Trophoblast cell (in vitro differentiated cells and primary cell): ENCODE data around the gene RBM46.

Experiments used
- DNase-seq, 2 donors: peaks; one replicate each; pipeline ENCODE4 v3.0.0-alpha.2; 2016
- H2AFZ ChIP-seq: 2 replicates; pipeline ENCODE4 v1.6.1; 2013; ENCODE audit warnings: low read length, moderate library complexity, mild to moderate bottlenecking; ENCODE audit not compliant: insufficient read depth, poor library complexity
- H2AK5ac ChIP-seq: 2 replicates; pipeline ENCODE4 v1.6.1; 2013; ENCODE audit warnings: mild to moderate bottlenecking, low read length
- H2BK120ac ChIP-seq: 2 replicates; pipeline ENCODE4 v1.6.1; 2013; ENCODE audit warnings: low read length, mild to moderate bottlenecking, moderate library complexity; ENCODE audit not compliant: insufficient read depth, poor library complexity
- H2BK12ac ChIP-seq: 2 replicates; pipeline ENCODE4 v1.6.1; 2013; ENCODE audit warnings: mild to moderate bottlenecking, low read length, moderate library complexity
- H2BK5ac ChIP-seq: 2 replicates; pipeline ENCODE4 v1.6.1; 2013; ENCODE audit warnings: low read length, low read depth, moderate library complexity, mild to moderate bottlenecking; ENCODE audit not compliant: poor library complexity
- H3K14ac ChIP-seq: 2 replicates; pipeline ENCODE4 v1.6.1; 2013; ENCODE audit warnings: mild to moderate bottlenecking, low read length
- H3K18ac ChIP-seq: 2 replicates; pipeline ENCODE4 v1.6.1; 2013; ENCODE audit warnings: mild to moderate bottlenecking, low read length
- H3K23ac ChIP-seq: 2 replicates; pipeline ENCODE4 v1.6.1; 2013; ENCODE audit warnings: low read length
- H3K27ac ChIP-seq: 2 replicates; pipeline ENCODE4 v1.5.1; 2013; ENCODE audit warnings: low read depth, mild to moderate bottlenecking, inconsistent platforms, low read length, moderate library complexity
- H3K27me3 ChIP-seq: 2 replicates; pipeline ENCODE4 v1.6.1; 2013; ENCODE audit warnings: inconsistent platforms, mild to moderate bottlenecking, low read length, moderate library complexity; ENCODE audit not compliant: insufficient read depth
- H3K36me3 ChIP-seq, 2 experiments: 1 replicate in 1 of 2; 2 replicates in 1 of 2; pipeline ENCODE4 v1.6.1; 2013; ENCODE audit warnings: low read length in 2 of 2, mild to moderate bottlenecking in 2 of 2, moderate library complexity in 1 of 2; ENCODE audit not compliant: insufficient read depth in 2 of 2, control insufficient read depth in 1 of 2
- H3K4ac ChIP-seq: 2 replicates; pipeline ENCODE4 v1.6.1; 2013; ENCODE audit warnings: low read depth, mild to moderate bottlenecking, low read length, moderate library complexity
- H3K4me1 ChIP-seq, 2 experiments: 1 replicate in 1 of 2; 2 replicates in 1 of 2; pipeline ENCODE4 v1.6.1; 2013; ENCODE audit warnings: low read length in 2 of 2, mild to moderate bottlenecking in 2 of 2, moderate library complexity in 1 of 2; ENCODE audit not compliant: insufficient read depth in 2 of 2, control insufficient read depth in 1 of 2
- H3K4me2 ChIP-seq: 2 replicates; pipeline ENCODE4 v1.6.1; 2013; ENCODE audit warnings: inconsistent platforms, mild to moderate bottlenecking, low read length, moderate library complexity
- H3K4me3 ChIP-seq: 2 replicates; pipeline ENCODE4 v1.5.1; 2013; ENCODE audit warnings: mild to moderate bottlenecking, low read depth, low read length, inconsistent platforms
- H3K79me1 ChIP-seq: one replicate; pipeline ENCODE4 v1.6.1; 2013; ENCODE audit warnings: low read length
- H3K79me2 ChIP-seq: 2 replicates; pipeline ENCODE4 v1.6.1; 2013; ENCODE audit warnings: low read length, mild to moderate bottlenecking; ENCODE audit not compliant: control insufficient read depth, insufficient read depth, poor library complexity
- H3K9ac ChIP-seq: 2 replicates; pipeline ENCODE4 v1.6.1; 2013; ENCODE audit warnings: mild to moderate bottlenecking, low read length
- H3K9me3 ChIP-seq: 2 replicates; pipeline ENCODE4 v1.6.1; 2013; ENCODE audit warnings: low read depth, mild to moderate bottlenecking, control low read depth, inconsistent platforms, low read length; ENCODE audit not compliant: insufficient read depth
- H4K12ac ChIP-seq: 2 replicates; pipeline ENCODE4 v1.6.1; 2013; ENCODE audit warnings: low read depth, mild to moderate bottlenecking, low read length, moderate library complexity
- H4K8ac ChIP-seq: 2 replicates; pipeline ENCODE4 v1.6.1; 2013; ENCODE audit warnings: low read depth, mild to moderate bottlenecking, low read length, moderate library complexity
- H4K91ac ChIP-seq: one replicate; pipeline ENCODE4 v1.6.1; 2013; ENCODE audit warnings: low read depth, mild to moderate bottlenecking, low read length, moderate library complexity
- WGBS: extraction: QIAGEN DNeasy Blood & Tissue Kit; methylation state at CpG from one replicate; pipeline ENCODE4 v1.1.7; 2013; ENCODE audit warnings: missing lambda C conversion rate; ENCODE audit not compliant: insufficient read length, insufficient coverage; ENCODE audit errors: extremely low coverage; 5-methylcytosine and 5-hydroxymethylcytosine counted together

Gene RBM46

GRCh38 chr4:154836513-154836912 lies 55.4 kb downstream of the RBM46 start:
- Histone ChIP-seq H4K91ac (no peak overlapping the region), H3K23ac (no peak overlapping the region), H3K4me1 (no peaks in the 10 kb centered on the region), H3K79me1 (no peaks in the 10 kb centered on the region), H3K79me2 (no peaks in the 10 kb centered on the region), H2AK5ac (no peak overlapping the region), H3K4me3 (no peak overlapping the region), H3K27me3 (no peaks in the 10 kb centered on the region), H3K4me2 (no peak overlapping the region), H3K27ac (no peak overlapping the region), H4K12ac (no peak overlapping the region), H4K8ac (no peak overlapping the region), H3K18ac (no peak overlapping the region), H2BK120ac (no peak overlapping the region), H2AFZ (no peak overlapping the region), H2BK12ac (no peak overlapping the region), H3K4ac (no peak overlapping the region), H2BK5ac (no peak overlapping the region), H3K9me3 (peaks cover 2% of the 10 kb centered on the region), H3K14ac (no peak overlapping the region), H3K36me3 (no peaks in the 10 kb centered on the region), H3K9ac (no peak overlapping the region)
- no CpG with 5 or more reads among the region's 3 CpGs for WGBS
- DNase-seq = no peak

GRCh38 chr4:154838155-154838554 lies 57.1 kb downstream of the RBM46 start:
- Histone ChIP-seq H3K79me2 (no peaks in the 10 kb centered on the region), H3K9ac (no peak overlapping the region), H3K9me3 (peaks cover 2% of the 10 kb centered on the region), H2BK12ac (no peak overlapping the region), H3K36me3 (no peaks in the 10 kb centered on the region), H3K18ac (no peak overlapping the region), H2AFZ (no peak overlapping the region), H3K27ac (no peak overlapping the region), H3K4me3 (no peak overlapping the region), H2BK5ac (no peak overlapping the region), H3K27me3 (no peaks in the 10 kb centered on the region), H4K91ac (no peak overlapping the region), H3K14ac (no peak overlapping the region), H3K4ac (no peak overlapping the region), H2BK120ac (no peak overlapping the region), H2AK5ac (no peak overlapping the region), H4K8ac (no peak overlapping the region), H3K4me2 (no peak overlapping the region), H3K79me1 (no peaks in the 10 kb centered on the region), H3K4me1 (no peaks in the 10 kb centered on the region), H3K23ac (no peak overlapping the region), H4K12ac (no peak overlapping the region)
- no CpG with 5 or more reads among the region's 3 CpGs for WGBS
- no peak for DNase-seq

- WGBS = no CpG with 5 or more reads among the region's 8 CpGs
These were observed 57.6 kb downstream of the RBM46 start for GRCh38 chr4:154838694-154839093.

GRCh38 chr4:154854362-154854761 lies 73.3 kb downstream of the RBM46 start:
- Histone ChIP-seq H3K18ac (no peak overlapping the region), H4K91ac (no peak overlapping the region), H3K36me3 (no peaks in the 10 kb centered on the region), H3K27ac (no peak overlapping the region), H3K9ac (no peak overlapping the region), H4K12ac (no peak overlapping the region), H3K79me1 (no peaks in the 10 kb centered on the region), H3K23ac (no peak overlapping the region), H2AFZ (no peak overlapping the region), H4K8ac (no peak overlapping the region), H2BK120ac (no peak overlapping the region), H3K79me2 (no peaks in the 10 kb centered on the region), H3K4me1 (no peaks in the 10 kb centered on the region), H3K27me3 (no peaks in the 10 kb centered on the region), H3K4ac (no peak overlapping the region), H2AK5ac (no peak overlapping the region), H2BK5ac (no peak overlapping the region), H3K9me3 (no peaks in the 10 kb centered on the region), H2BK12ac (no peak overlapping the region), H3K14ac (no peak overlapping the region), H3K4me2 (no peak overlapping the region), H3K4me3 (no peak overlapping the region)
- no peak for DNase-seq
- no CpG with 5 or more reads among the region's 2 CpGs for WGBS

More at GRCh38 chr4:154838694-154839093, 57.6 kb downstream of the RBM46 start:
- no peak overlapping the region for H2BK5ac ChIP-seq
- H3K79me1 ChIP-seq = no peaks in the 10 kb centered on the region
- H4K91ac ChIP-seq = no peak overlapping the region
- no peak overlapping the region for H4K8ac ChIP-seq
- H4K12ac ChIP-seq = no peak overlapping the region
- H2BK12ac ChIP-seq = no peak overlapping the region
- H3K14ac ChIP-seq = no peak overlapping the region
- no peaks in the 10 kb centered on the region for H3K36me3 ChIP-seq
- peaks cover 2% of the 10 kb centered on the region for H3K9me3 ChIP-seq
- H3K4me2 ChIP-seq = no peak overlapping the region
- H3K23ac ChIP-seq = no peak overlapping the region
- no peak for DNase-seq
- no peak overlapping the region for H2AFZ ChIP-seq
- H3K79me2 ChIP-seq = no peaks in the 10 kb centered on the region
- H2BK120ac ChIP-seq = no peak overlapping the region
- no peak overlapping the region for H2AK5ac ChIP-seq
- H3K27me3 ChIP-seq = no peaks in the 10 kb centered on the region
- H3K9ac ChIP-seq = no peak overlapping the region
- H3K4ac ChIP-seq = no peak overlapping the region
- H3K27ac ChIP-seq = no peak overlapping the region
- H3K4me3 ChIP-seq = no peak overlapping the region
- H3K18ac ChIP-seq = no peak overlapping the region
- no peaks in the 10 kb centered on the region for H3K4me1 ChIP-seq
